IMR-90 (cell line): ENCODE results near the gene CORO7.
A peak's percentile ranks its signal among the peaks of the same experiment; 100 is the strongest.

Source experiments
- CEBPB ChIP-seq: IDR thresholded peaks from 2 replicates; pipeline ENCODE4 v1.6.1; 2012; ENCODE audit warnings: low read depth, low read length, improper control_type of control experiment
- FOS ChIP-seq: fragments of 150-350 bp; IDR thresholded peaks from 2 replicates; pipeline ENCODE4 v1.6.1; 2016; ENCODE audit warnings: low read depth, low read length
- MAFK ChIP-seq: IDR thresholded peaks from 2 replicates; pipeline ENCODE4 v1.6.1; 2012; ENCODE audit warnings: low read depth, low read length, improper control_type of control experiment
- MAZ ChIP-seq: IDR thresholded peaks from 2 replicates; pipeline ENCODE4 v1.6.1; 2012; ENCODE audit warnings: low read depth, mild to moderate bottlenecking, low read length, improper control_type of control experiment, moderate library complexity, borderline replicate concordance
- MXI1 ChIP-seq: IDR thresholded peaks from 2 replicates; pipeline ENCODE4 v1.6.1; 2012; ENCODE audit warnings: low read depth, mild to moderate bottlenecking, low read length, moderate library complexity, borderline replicate concordance
- NFE2L2 ChIP-seq: fragments of 150-350 bp; IDR thresholded peaks from 2 replicates; pipeline ENCODE4 v1.6.1; 2016; ENCODE audit warnings: low read depth, mild to moderate bottlenecking, low read length
- POLR2A ChIP-seq: IDR thresholded peaks from 2 replicates; pipeline ENCODE4 v1.6.1; 2012; ENCODE audit warnings: mild to moderate bottlenecking, low read depth, low read length
- RAD21 ChIP-seq: IDR thresholded peaks from 2 replicates; pipeline ENCODE4 v1.6.1; 2012; ENCODE audit warnings: low read length, improper control_type of control experiment
- RFX5 ChIP-seq: IDR thresholded peaks from 2 replicates; pipeline ENCODE4 v1.8.0; 2012; ENCODE audit warnings: low read depth, mild to moderate bottlenecking, low read length, moderate library complexity
- SMC3 ChIP-seq: fragments of 150-350 bp; IDR thresholded peaks from 2 replicates; pipeline ENCODE4 v1.6.1; 2016; ENCODE audit warnings: low read depth, mild to moderate bottlenecking, antibody characterized with exemption, low read length, moderate library complexity
- TF ChIP-seq, protein P1 (sequence below): conservative IDR thresholded peaks from 2 replicates; pipeline ENCODE4 v1.5.1; 2012; ENCODE audit warnings: mild to moderate bottlenecking, low read depth, low read length, improper control_type of control experiment
- TF ChIP-seq, protein P2 (sequence below): fragments of 150-350 bp; IDR thresholded peaks from 2 replicates; pipeline ENCODE4 v1.6.1; 2016; ENCODE audit warnings: low read depth, mild to moderate bottlenecking, low read length, moderate library complexity, borderline replicate concordance
- TF ChIP-seq, protein P3 (sequence below): fragments of 150-350 bp; IDR thresholded peaks from 2 replicates; pipeline ENCODE4 v1.6.1; 2017; ENCODE audit warnings: mild to moderate bottlenecking, antibody characterized with exemption, low read length, low read depth

DNA sequence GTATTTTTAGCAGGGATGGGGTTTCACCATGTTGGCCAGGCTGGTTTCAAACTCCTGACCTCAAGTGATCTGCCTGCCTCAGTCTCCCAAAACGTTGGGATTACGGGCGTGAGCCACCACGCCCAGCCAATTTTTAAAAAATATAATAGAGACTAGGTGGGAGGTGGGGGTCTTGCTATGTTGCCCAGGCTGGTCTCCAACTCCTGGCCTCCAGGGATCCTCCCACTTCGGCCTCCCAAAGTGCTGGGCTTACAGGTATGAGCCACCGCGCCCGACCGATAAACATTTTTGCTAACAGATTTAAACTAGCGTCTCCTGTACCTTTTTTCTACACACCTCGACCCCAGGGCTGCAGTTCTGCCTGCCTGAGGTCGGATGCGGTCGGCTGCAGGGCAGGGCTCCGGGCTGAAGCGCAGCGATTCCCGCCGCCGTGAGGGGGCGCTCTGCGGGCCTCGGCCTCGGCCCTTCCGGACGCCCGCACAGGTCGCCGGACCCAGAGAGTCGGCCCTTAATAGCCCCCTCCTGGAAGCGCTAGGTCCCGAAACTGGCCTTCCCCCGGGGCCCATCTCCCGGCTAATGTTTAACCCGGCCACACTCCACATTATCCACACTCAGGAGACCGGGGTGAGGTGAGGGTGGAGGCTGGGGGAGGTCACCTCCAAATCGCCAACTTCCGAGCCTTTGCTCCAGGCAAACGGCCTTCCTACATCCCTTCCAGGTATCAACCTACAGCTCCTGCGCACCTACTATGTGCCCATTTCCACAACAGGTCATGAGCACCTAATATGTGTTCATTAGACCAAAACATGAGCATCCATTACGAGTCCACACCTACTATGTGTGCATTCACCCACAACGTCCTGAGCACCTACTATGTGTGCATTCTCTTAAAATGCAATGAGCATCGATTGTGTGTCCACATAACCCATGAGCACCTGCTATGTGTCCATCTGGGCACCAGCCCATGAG is 102.5 kb downstream of the CORO7 start:
- TF ChIP-seq POLR2A (no peak), FOS (no peak), RAD21 (peak; percentile 28; the same call in 1 of the 2 replicates), SMC3 (peak; percentile 22; the same call in 1 of the 2 replicates), NFE2L2 (no peak), MAFK (no peak), RFX5 (no peak), MAZ (no peak), CEBPB (no peak), MXI1 (no peak)
- TF ChIP-seq, protein P1, sequence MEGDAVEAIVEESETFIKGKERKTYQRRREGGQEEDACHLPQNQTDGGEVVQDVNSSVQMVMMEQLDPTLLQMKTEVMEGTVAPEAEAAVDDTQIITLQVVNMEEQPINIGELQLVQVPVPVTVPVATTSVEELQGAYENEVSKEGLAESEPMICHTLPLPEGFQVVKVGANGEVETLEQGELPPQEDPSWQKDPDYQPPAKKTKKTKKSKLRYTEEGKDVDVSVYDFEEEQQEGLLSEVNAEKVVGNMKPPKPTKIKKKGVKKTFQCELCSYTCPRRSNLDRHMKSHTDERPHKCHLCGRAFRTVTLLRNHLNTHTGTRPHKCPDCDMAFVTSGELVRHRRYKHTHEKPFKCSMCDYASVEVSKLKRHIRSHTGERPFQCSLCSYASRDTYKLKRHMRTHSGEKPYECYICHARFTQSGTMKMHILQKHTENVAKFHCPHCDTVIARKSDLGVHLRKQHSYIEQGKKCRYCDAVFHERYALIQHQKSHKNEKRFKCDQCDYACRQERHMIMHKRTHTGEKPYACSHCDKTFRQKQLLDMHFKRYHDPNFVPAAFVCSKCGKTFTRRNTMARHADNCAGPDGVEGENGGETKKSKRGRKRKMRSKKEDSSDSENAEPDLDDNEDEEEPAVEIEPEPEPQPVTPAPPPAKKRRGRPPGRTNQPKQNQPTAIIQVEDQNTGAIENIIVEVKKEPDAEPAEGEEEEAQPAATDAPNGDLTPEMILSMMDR = peak; percentile 47
- TF ChIP-seq, protein P2, sequence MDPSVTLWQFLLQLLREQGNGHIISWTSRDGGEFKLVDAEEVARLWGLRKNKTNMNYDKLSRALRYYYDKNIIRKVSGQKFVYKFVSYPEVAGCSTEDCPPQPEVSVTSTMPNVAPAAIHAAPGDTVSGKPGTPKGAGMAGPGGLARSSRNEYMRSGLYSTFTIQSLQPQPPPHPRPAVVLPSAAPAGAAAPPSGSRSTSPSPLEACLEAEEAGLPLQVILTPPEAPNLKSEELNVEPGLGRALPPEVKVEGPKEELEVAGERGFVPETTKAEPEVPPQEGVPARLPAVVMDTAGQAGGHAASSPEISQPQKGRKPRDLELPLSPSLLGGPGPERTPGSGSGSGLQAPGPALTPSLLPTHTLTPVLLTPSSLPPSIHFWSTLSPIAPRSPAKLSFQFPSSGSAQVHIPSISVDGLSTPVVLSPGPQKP = no peak
- TF ChIP-seq, protein P3, sequence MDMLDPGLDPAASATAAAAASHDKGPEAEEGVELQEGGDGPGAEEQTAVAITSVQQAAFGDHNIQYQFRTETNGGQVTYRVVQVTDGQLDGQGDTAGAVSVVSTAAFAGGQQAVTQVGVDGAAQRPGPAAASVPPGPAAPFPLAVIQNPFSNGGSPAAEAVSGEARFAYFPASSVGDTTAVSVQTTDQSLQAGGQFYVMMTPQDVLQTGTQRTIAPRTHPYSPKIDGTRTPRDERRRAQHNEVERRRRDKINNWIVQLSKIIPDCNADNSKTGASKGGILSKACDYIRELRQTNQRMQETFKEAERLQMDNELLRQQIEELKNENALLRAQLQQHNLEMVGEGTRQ = no peak
